Pancreas (tissue), 10 donors: ENCODE measurements around the gene DMXL2. TPM values are rescaled to one million over a fixed set of nuclear protein-coding genes. Genes with fewer than 3 reads are reported as not detected.
A peak's percentile ranks its signal among the peaks of the same experiment; 100 is the strongest.

Source experiments
- ATAC-seq, 4 donors: fragments of 200-7000 bp; cut with Tn5 transposase; one replicate each; pipeline versions ENCODE4 v1.8.0 to v1.9.1; 2020; ENCODE audit warnings: mild to moderate bottlenecking in 4 of 4, moderate library complexity in 4 of 4
- DNase-seq, 6 donors: peaks; one replicate each; pipeline ENCODE4 v3.0.0-alpha.2; 2020
- FAIRE-seq: peaks from 2 replicates; lab custom pipeline; 2012; peaks lifted over from hg19 to GRCh38; lab: Jason Lieb, UNC
- H3K27ac ChIP-seq, 4 donors: fragments of 200-600 bp; sonication (generic); 1 replicate in 3 of 4; 2 replicates in 1 of 4; pipeline versions ENCODE4 v1.5.0 to v1.8.0; 2020
- H3K27me3 ChIP-seq, 4 donors: fragments of 200-600 bp; one replicate each; pipeline ENCODE4 v1.8.0; 2021
- H3K36me3 ChIP-seq, 3 donors: fragments of 200-600 bp; sonication (generic) in 1 of 3; one replicate each; pipeline versions ENCODE4 v1.5.0 to v1.8.0; 2020 to 2021
- H3K4me1 ChIP-seq, 3 donors: fragments of 200-600 bp; one replicate each; pipeline ENCODE4 v1.8.0; 2021
- H3K4me3 ChIP-seq, 4 donors: fragments of 200-600 bp; sonication (generic) in 2 of 4; one replicate each; pipeline versions ENCODE4 v1.5.0 to v1.8.0; 2020 to 2021
- H3K9me3 ChIP-seq, 4 donors: fragments of 200-600 bp; one replicate each; pipeline ENCODE4 v1.8.0; 2021
- CTCF ChIP-seq, 4 donors: fragments of 200-600 bp; sonication (generic) in 3 of 4; IDR thresholded peaks; one replicate each; pipeline versions ENCODE4 v1.5.0 to v1.8.0; 2021; ENCODE audit warnings: antibody characterized with exemption in 4 of 4
- WGBS, 2 donors: extraction: QIAGEN DNeasy Blood & Tissue Kit; methylation state at CpG; one replicate each; pipeline ENCODE4 v1.1.7; 2013; 5-methylcytosine and 5-hydroxymethylcytosine counted together
- intact Hi-C, 3 donors: fragments of 100-400 bp; cut with DNase I; formaldehyde crosslinking; loops; one replicate each; pipeline versions ENCODE4 v1.11.1 to v1.14.2; 2022
- polyA plus RNA-seq, 2 donors: library from polyadenylated mRNA; stranded (reverse); fragments of 200-250 nt; gene quantifications; one replicate each; pipeline ENCODE4 v1.2.3, GENCODE V29; 2013
- total RNA-seq, 6 donors: library from RNA; stranded (reverse); fragmentation: NEBNext Ultra II Directional in 4 of 6; extraction: Animal tissue kit (Norgen Biotek cat#: 25700) in 4 of 6; gene quantifications; one replicate each; pipeline versions ENCODE4 v1.2.1 to v1.2.4, GENCODE V29; 2021 to 2023
- donor health status: healthy with polysubstance abuse.
- donor health status: DM: no; HTN: no; CAD: no; lungs with moderate emphysema.
- donor health status: DM: no; HTN: no; CAD: no.
- donor health status: control.
- donor health status: control.
- donor health status: Bipolar disorder and iron deficiency.
- donor health status: DM: yes; HTN: yes; CAD: no.
- donor health status: DM: no; HTN: no; CAD: no.
- donor health status: DM: no; HTN: no; CAD: no.
- donor health status: DM: yes; HTN: yes; CAD: no.

The DMXL2 gene
- total and polyA plus RNA-seq, 8 donors = 6.6 to 31.8 (median 12.1) TPM

GRCh38 chr15:51403946-51404695 lies 218.4 kb downstream of the DMXL2 start:
- no peak for TF ChIP-seq CTCF (IDR thresholded peaks at IDR 0.05)
- FAIRE-seq (no peak), ATAC-seq (no peak)

GRCh38 chr15:51403072-51403878 lies 219.3 kb downstream of the DMXL2 start:
- DNase-seq (no peak), ATAC-seq (peak in 3 of 4 donors; percentile 43 to 71 (median 53))
- WGBS, 2 donors = 38 to 49% methylated on average over 8 of the region's 8 CpGs

More at GRCh38 chr15:51403946-51404695, 218.4 kb downstream of the DMXL2 start:
- Histone ChIP-seq H3K4me1 (no peaks in the 10 kb centered on the region), H3K27ac (no peak overlapping the region), H3K36me3 (no peaks in the 10 kb centered on the region), H3K4me3 (no peak overlapping the region), H3K9me3 (no peaks in the 10 kb centered on the region), H3K27me3 (no peaks in the 10 kb centered on the region)
- WGBS, 2 donors = 75 to 82% methylated on average over 9 of the region's 9 CpGs
- intact Hi-C loops = no loop called here
- DNase-seq = no peak

GRCh38 chr15:51401872-51402517 lies 220.6 kb downstream of the DMXL2 start:
- Histone ChIP-seq H3K36me3 (no peaks in the 10 kb centered on the region), H3K4me3 (no peak overlapping the region), H3K9me3 (no peaks in the 10 kb centered on the region), H3K27ac (no peak overlapping the region), H3K27me3 (no peaks in the 10 kb centered on the region), H3K4me1 (no peaks in the 10 kb centered on the region)
- intact Hi-C loops = no loop called here
- peak; percentile 21 to 54 (median 31) for TF ChIP-seq CTCF (IDR thresholded peaks at IDR 0.05)
- WGBS, 2 donors = 27 to 34% methylated on average over 12 of the region's 12 CpGs
- peak in 3 of 4 donors; percentile 57 to 81 (median 74) for ATAC-seq
- peak in 3 of 6 donors; percentile 27 to 36 (median 27) for DNase-seq
- FAIRE-seq = no peak

More at GRCh38 chr15:51403072-51403878, 219.3 kb downstream of the DMXL2 start:
- H3K9me3 ChIP-seq = no peaks in the 10 kb centered on the region
- no peak overlapping the region for H3K27ac ChIP-seq
- TF ChIP-seq CTCF (IDR thresholded peaks at IDR 0.05) = peak in 3 of 4 donors; percentile 7 to 40 (median 39)
- H3K4me1 ChIP-seq = no peaks in the 10 kb centered on the region
- no peak overlapping the region for H3K4me3 ChIP-seq
- H3K27me3 ChIP-seq = no peaks in the 10 kb centered on the region
- H3K36me3 ChIP-seq = no peaks in the 10 kb centered on the region
- no peak for FAIRE-seq
- intact Hi-C loops = no loop called here

GRCh38 chr15:51401051-51401780 lies 221.4 kb downstream of the DMXL2 start:
- no peaks in the 10 kb centered on the region for H3K27me3 ChIP-seq
- no peak overlapping the region for H3K27ac ChIP-seq
- no peak for TF ChIP-seq CTCF (IDR thresholded peaks at IDR 0.05)
- no peaks in the 10 kb centered on the region for H3K4me1 ChIP-seq
- no peaks in the 10 kb centered on the region for H3K36me3 ChIP-seq
- no peak overlapping the region for H3K4me3 ChIP-seq
- no peaks in the 10 kb centered on the region for H3K9me3 ChIP-seq
- DNase-seq (no peak), FAIRE-seq (no peak), ATAC-seq (no peak)
- intact Hi-C loops = no loop called here
- 80 to 83% methylated on average over 7 of the region's 7 CpGs for WGBS, 2 donors
